GM08714 (cell line): Measurements from ENCODE around the gene KMT2B.
"Not testable (repeated sequence)": the region's sequence is repeated elsewhere in the genome, so short reads cannot be mapped to it uniquely, and the experiment has no call there.

Source experiments
- H3K4me3 ChIP-seq: fragments of 200-500 bp; sonication (Bioruptor generic); 2 replicates; pipeline ENCODE4 v1.5.1; 2014; ENCODE audit warnings: mild to moderate bottlenecking, low read length, inconsistent platforms
- ZNF274 ChIP-seq: IDR thresholded peaks from 2 replicates; pipeline ENCODE4 v1.6.1; 2012; ENCODE audit warnings: mild to moderate bottlenecking, low read depth, low read length

Gene KMT2B

DNA sequence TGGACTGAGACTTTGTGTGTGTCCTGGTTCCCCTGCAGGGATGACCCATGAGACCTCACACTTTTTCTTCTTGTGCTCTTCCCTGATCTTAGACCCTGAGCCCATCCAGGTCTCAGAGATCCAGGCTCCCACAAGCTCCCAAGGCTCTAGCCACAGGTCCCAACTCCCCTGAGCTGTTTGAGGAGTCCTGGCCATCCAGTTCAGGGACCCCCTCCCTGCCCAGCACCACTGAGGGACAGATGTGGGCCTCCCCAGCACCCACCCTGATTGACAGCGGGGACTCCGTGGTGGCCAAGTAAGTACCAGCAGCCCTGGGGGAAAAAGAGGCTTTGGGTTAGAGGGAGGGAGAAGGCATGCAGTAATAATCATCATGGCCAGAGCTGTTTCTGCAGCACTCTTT is 41.9 kb downstream of the KMT2B start:
- no peak overlapping the region for H3K4me3 ChIP-seq
- no peak for TF ChIP-seq ZNF274

DNA sequence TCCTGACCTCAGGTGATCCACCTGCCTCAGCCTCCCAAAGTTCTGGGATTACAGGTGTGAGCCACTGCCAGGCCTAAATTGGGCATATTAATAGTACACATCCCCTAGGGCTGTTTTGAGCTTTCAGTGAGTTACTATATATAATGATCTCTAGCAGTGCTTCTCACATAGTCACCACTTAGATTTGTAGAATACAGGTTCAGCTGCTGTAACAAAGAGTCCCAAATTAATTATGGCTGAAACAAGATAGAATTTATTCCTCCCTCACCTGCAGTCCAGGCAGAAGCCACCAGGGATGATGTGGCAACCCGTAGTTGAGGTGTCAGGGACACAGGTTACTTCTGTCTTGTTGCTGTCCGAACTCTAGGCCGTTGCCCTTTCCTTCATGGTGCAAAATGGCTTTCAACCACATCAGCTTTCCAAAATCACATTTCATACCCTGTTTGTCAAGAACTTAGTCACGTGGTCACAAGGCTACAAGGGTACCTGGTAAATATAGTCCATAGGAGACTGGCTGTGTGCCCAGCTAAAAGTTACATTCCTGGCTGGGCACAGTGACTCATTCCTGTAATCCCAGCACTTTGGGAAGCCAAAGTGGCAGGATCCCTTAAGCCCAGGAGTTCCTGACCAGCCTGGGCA is 43.0 kb downstream of the KMT2B start:
- no peak for TF ChIP-seq ZNF274
- no peak overlapping the region for H3K4me3 ChIP-seq

DNA sequence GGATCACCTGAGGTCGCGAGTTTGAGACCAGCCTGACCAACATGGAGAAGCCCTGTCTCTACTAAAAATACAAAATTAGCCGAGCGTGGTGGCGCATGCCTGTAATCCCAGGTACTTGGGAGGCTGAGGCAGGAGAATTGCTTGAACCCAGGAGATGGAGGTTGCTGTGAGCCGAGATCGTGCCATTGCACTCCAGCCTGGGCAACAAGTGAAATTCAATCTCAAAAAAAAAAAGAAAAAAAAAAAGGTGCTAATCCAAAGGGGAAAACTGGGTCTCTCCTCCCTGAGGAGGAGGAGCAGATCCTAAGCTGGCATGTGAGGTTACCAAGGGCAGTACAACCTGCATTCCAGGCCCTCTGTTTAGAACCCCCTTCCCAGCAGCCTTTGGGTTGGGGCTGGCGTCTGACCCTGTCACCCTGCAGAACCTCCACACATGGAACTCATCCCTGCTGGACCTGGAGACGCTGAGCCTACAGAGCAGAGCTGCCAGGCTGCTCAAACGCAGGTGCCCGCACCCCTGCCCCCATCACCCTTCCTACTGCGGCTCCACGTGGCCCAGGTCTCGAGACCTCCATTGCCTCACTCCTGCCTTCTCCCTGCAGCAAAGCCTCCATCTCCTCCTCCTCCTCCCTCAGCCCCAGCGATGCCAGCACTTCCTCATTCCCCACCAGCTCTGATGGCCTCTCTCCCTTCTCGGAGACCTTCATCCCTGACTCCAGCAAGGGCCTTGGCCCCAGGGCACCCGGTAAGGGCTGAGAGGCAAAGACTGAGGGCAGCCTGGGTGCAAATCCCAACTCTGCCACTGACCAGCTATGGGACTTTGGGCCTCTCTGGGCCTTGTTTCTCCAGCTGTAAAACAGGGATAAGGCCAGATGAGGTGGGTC is 46.9 kb downstream of the KMT2B start:
- TF ChIP-seq ZNF274, result no peak
- no peak overlapping the region for H3K4me3 ChIP-seq

DNA sequence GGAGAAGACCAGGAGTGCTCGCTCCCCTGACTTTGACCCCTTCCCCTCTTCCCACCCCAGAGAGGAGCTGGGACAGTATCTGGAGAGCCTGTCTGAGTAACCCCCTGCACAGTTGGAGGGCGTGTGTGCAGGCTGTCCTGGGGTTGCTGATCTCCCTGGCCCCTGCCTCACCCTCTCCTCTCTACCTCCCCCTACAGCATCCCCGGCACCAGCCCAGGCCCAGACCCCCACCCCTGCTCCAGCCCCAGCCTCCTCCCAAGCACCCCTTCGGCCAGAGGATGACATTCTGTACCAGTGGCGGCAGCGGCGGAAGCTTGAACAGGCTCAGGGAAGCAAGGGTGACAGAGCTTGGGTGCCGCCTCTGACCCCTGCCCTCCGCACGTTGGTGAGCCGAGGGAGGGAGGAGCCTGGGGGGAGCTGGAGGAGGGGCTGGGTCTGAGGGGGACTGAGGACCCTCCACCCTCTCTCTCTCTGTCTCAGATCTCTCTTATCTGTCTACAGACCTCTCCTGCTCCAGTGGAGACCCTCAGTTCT is 48.8 kb downstream of the KMT2B start:
- no peak overlapping the region for H3K4me3 ChIP-seq
- no peak for TF ChIP-seq ZNF274

DNA sequence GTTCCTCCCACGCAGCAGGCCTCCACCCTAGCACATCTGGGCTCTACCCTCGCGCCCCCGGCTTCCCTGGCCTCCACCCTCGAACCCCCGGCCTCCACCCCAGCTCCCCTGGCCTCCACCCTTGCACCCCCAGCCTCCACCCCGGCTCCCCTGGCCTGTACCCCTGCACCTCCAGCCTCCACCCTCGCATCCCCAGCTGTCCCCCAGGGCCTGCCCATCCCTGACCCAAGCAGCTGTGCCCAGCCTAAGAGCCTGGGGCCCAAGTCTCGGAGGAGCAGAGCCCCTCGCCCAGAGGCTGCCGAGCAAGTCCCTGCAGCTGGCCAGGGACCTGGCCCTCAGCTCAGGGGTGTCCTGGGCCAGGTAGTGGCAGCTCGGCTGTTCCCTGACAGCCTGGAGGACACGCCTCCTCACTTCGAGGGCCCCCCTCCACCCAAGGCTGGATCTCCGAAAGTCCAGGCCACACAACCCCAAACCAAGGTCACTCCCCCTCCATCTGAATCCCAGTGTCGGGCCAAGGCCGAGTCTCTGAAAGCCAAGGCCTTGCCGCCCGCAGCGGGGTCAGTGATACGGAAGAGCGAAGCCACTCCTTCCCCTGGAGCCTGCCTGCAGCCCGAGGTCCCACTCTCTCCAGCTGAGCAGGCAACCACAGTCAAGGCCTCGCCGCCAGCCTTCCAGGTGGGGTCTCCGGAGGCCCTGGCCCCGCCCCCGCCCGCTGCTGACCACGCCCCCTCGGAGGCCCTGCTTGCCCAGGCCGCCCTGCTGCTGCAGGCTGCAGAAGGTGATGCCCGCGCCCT is 49.7 kb downstream of the KMT2B start:
- TF ChIP-seq ZNF274, result no peak
- H3K4me3 ChIP-seq, result no peak overlapping the region

DNA sequence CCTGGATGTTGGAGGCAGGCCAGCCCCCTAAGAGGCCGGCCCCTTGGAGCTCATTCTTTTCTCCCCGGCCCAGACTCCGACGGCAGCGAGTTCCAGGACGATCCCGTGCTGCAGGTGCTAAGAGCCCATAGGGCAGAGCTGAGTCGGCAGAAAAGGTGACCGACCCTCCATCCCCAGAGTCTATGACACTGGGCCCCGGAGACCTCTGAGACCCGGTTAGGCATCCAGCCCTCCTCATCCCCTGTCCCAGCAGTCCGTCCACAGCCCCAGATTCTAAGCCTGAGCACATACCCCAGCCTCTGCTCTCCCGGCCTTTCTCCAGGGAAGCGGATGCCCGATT is 50.2 kb downstream of the KMT2B start:
- no peak overlapping the region for H3K4me3 ChIP-seq
- no peak for TF ChIP-seq ZNF274

DNA sequence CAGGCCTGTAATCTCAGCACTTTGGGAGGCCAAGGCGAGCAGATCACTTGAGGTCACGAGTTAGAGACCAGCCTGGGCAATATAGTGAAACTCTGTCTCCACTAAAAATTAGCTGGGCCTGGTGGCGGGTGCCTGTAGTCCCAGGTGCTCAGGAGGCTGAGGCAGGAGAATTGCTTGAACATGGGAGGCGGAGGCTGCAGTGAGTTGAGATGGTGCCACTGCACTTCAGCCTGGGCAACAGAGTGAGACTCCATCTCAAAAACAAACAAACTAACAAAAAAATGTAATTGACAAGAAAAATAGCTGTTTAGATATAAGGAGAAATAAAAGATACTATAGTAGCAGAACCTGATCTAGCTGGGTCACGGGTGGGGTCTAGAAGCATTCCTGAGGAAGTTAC is 54.6 kb downstream of the KMT2B start:
- H3K4me3 ChIP-seq, result not testable (repeated sequence)

DNA sequence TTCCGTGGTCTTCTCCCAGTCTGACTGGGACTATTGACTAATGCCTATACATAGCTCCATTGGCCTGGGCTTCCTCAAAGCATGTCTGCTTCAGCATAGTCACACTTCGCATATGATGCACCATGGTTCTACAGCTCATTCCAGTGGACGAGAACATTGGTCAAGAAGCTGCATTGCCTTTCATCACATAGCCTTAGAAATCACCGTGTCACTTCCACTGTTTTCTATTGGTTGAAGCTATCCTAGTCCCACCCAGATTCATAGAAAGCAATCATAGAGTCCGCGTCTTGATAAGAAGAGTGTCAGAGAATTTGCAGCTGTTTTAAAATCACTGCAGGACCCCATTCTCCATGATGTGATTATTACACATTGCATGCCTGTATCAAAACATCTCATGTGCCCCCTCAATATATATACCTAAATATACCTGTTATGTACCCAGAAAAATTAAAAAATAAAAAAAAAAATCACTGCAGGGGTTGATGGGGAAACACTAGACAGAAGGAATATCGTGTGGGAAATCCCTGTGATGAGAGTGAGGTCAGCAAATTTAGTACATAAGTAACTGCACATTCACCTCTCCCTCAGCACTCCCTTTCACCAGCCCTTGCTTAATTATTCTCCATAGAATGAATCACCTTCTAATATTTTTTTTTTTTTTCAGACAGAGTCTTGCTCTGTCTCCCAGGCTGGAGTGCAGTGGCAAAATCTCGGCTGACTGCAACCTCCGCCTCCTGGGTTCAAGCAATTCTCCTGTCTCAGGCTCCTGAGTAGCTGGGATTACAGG is 55.4 kb downstream of the KMT2B start:
- TF ChIP-seq ZNF274, result no peak
- H3K4me3 ChIP-seq, result no peak overlapping the region

DNA sequence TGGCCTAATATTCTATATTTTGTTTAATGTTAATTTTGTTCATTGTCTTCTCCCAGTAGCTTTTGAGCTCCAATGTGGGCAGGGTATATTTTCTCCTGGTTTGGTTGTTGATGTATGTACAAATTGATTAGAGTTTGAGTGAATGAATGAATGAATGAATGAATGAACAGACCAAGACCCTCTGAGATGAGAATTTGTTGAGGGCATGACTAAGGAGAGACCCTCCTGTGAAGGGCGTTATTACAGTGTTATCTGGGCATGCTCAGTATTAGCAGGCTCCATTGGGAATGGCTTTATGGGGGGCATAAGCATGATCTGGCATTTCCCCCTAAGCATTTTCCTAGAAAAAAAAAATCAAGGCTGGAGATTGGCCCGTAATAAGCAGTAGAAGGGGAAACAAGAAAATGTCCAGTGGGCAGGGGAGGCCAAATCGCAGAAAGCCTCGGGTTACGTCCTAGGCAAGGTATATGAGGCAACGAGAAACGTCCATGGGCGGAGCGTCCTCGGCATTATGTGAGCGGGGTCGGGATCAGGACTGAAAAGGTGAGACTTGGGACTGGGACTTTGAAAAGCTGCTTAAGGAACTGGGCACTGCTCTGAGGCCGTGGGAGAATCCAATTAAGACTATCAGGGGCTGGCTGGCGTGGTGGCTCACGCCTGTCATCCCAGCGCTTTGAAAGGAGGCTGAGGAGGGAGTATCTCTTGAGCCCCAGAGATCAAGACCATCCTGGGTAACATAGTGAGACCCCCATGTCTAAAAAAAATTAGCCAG is 56.7 kb downstream of the KMT2B start:
- TF ChIP-seq ZNF274, result no peak
- peak overlapping the region; percentile 55; the same call in 1 of the 2 replicates for H3K4me3 ChIP-seq

DNA sequence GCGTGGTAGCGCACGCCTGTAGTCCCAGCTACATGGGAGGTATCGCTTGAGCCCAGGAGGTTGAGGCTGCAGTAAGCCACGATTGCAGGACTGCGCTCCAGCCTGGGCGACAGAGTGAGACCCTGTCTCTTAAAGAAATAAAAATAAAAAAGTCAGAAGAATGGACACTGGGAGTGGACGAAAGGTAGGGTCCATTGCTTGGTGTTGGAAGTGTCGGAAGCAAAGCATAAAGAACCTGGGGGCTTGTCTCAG is 57.2 kb downstream of the KMT2B start:
- no peak for TF ChIP-seq ZNF274
- H3K4me3 ChIP-seq, result peak overlapping the region; percentile 55; the same call in 1 of the 2 replicates

DNA sequence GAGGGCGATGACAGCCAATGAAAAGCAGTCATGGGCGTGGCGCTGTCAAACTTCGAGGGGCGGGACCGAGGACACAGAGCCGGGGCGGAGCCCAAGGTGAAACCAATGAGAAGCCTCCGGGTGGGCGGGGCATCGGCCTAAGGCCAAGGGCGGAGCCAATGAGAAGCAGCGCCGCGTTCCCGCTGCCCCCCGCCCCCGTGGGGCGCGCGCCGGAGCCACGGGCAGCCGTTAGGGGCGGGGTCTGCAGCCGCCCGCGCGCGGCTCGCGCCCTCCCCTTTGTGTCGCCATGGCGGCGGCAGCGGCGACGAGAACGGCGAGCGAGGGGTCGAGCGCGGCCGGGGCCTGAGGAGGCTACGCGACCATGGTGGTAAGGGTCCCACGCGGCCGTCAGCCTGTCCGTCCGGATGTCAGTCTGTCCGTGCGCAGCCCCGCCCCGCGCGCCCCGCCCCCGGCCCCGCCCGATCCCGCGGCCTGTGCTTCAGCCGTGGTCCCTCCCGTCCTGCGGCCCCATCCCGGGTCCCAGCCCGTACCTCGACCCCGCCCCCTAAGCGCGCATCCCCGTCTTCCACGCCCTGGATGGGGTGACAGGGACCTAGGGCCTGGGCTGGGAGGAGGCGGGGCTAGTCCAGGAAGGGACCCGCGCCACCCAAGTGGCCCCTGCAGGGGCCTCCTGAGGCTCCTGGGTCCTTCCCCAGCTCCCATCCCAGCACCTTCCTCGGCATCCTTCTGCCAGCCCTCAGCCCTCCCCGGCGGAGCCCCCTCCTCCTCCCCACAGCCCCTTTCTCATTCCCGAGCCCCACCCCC is 57.7 kb downstream of the KMT2B start, which contains the start of gene ARHGAP33:
Gene ARHGAP33, plus strand, starts transcription at position 267 of the 804 bp plus-strand sequence. Its CDS starts 95 bp downstream, at position 362.
- no peak for TF ChIP-seq ZNF274
- H3K4me3 ChIP-seq, result peak within 1 kb of the TSS; percentile 83

DNA sequence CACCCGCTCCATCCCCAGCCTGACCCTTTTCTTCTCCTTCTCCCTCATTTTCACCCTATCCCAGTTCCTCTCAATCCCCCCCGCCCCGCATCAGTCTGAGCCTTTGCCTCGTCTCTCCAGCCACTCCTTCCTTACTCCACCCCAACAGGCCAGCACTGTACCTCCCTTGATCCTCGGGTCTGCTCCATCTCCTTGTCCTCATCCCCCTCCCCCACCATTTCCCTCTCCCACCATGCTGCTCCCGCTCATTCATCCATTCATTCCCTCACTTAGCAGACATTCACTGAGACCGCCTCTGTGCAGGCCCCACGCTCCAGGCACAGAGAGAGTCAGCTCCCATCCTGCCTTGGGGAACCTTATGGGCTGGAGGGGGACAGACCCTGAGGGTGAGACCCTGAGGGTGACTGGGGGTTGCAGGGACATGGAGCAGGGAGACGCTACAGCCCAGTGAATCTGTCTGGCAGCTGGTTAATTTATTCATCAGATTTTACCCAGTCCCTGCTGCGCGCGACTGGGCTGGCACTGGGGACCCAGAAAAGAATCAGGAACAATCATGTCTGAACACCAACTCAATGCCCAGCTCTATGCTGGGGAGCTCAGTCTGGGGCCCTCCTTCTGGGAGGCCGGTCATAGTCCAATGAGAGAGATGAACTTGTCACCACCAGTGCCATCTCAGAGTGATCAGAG is 58.4 kb downstream of the KMT2B start:
- peak overlapping the region; percentile 83 for H3K4me3 ChIP-seq
- no peak for TF ChIP-seq ZNF274
